Upper lobe of left lung (tissue), 6 donors: ENCODE data around the gene HOXD13. TPM values are rescaled to one million over a fixed set of nuclear protein-coding genes. Genes with fewer than 3 reads are reported as not detected.

Source experiments
- ATAC-seq, 2 donors: fragments of 200-7000 bp; cut with Tn5 transposase; one replicate each; pipeline ENCODE4 v1.9.1; 2022; ENCODE audit warnings: mild to moderate bottlenecking in 2 of 2, moderate library complexity in 2 of 2; ENCODE audit not compliant: low FRiP score in 2 of 2
- DNase-seq, 2 donors: peaks; one replicate each; pipeline ENCODE4 v3.0.0-alpha.2; 2019 to 2020
- H3K27ac ChIP-seq, 4 donors: fragments of 200-600 bp; sonication (generic); one replicate each; pipeline ENCODE4 v1.5.1; 2016 to 2019
- H3K27me3 ChIP-seq, 4 donors: fragments of 200-600 bp; sonication (generic); one replicate each; pipeline ENCODE4 v1.5.1; 2017 to 2019
- H3K36me3 ChIP-seq, 4 donors: fragments of 200-600 bp; sonication (generic); one replicate each; pipeline ENCODE4 v1.5.1; 2016 to 2019
- H3K4me1 ChIP-seq, 4 donors: fragments of 200-600 bp; sonication (generic); one replicate each; pipeline ENCODE4 v1.5.1; 2018 to 2019
- H3K4me3 ChIP-seq, 4 donors: fragments of 200-600 bp; sonication (generic); one replicate each; pipeline ENCODE4 v1.5.1; 2017 to 2019; ENCODE audit warnings: mild to moderate bottlenecking in 2 of 4, moderate library complexity in 1 of 4
- H3K9me3 ChIP-seq, 4 donors: fragments of 200-600 bp; sonication (generic); one replicate each; pipeline ENCODE4 v1.5.1; 2018 to 2019
- EP300 ChIP-seq, 4 donors: sonication (generic); formaldehyde crosslinking; IDR thresholded peaks; one replicate each; pipeline ENCODE4 v1.5.1; 2017; ENCODE audit warnings: antibody characterized with exemption in 4 of 4, control low read depth in 2 of 4
- POLR2A ChIP-seq, 4 donors: fragments of 450-650 bp; IDR thresholded peaks; one replicate each; pipeline ENCODE4 v1.5.1; 2016 to 2017; ENCODE audit warnings: antibody characterized with exemption in 4 of 4, mild to moderate bottlenecking in 2 of 4
- POLR2AphosphoS5 ChIP-seq, 2 donors: sonication (generic); formaldehyde crosslinking; IDR thresholded peaks; one replicate each; pipeline ENCODE4 v1.5.1; 2017; ENCODE audit warnings: antibody characterized with exemption in 2 of 2
- WGBS, 2 donors: methylation state at CpG; one replicate each; pipeline ENCODE4 v1.1.5; 2017 to 2018; 5-methylcytosine and 5-hydroxymethylcytosine counted together
- total RNA-seq, 6 donors: library from RNA; depleted of rRNA in 4 of 6; stranded (reverse); fragments of >200 nt in 4 of 6; gene quantifications; one replicate each; pipeline versions ENCODE4 v1.1.0 to v1.2.1, GENCODE V29; 2016 to 2021
- TF ChIP-seq, protein P1 (sequence below), 6 experiments: fragments of 450-650 bp in 4 of 6; fragments of 200-600 bp in 2 of 6; sonication (generic) in 2 of 6; IDR thresholded peaks; one replicate each; pipeline ENCODE4 v1.5.1; 2016 to 2019; ENCODE audit warnings: antibody characterized with exemption in 6 of 6
- donor health status: DM: no; HTN: no; CAD: no; lungs with moderate emphysema.
- donor health status: DM: no; HTN: yes; CAD: no; lungs with severe emphysema.

The HOXD13 gene
- total RNA-seq, 6 donors from 2014 or later: not detected

DNA sequence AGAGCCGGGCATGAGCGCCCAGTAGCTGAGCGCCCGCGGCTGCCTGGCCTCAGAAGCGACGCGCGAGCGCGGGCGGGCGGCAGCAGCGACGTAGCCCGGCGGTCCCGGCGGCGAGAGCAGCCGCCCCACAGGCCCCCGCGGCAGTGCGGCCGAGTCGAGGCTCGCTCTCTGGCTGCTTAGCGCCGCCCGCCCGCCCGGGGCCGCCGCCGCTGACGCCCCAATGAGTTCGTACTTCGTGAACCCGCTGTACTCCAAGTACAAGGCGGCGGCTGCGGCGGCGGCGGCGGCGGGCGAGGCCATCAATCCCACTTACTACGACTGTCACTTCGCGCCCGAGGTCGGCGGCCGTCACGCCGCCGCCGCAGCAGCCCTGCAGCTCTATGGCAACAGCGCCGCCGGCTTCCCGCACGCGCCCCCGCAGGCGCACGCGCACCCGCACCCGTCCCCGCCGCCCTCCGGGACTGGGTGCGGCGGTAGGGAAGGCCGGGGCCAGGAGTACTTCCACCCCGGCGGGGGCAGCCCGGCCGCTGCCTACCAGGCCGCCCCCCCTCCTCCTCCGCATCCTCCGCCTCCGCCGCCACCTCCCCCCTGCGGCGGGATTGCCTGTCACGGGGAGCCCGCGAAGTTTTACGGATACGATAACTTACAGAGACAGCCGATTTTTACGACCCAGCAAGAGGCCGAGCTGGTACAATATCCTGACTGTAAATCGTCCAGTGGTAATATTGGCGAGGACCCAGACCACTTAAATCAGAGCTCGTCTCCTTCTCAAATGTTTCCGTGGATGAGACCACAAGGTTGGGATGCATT is 37.8 kb downstream of the HOXD13 start:
- Histone ChIP-seq H3K9me3 (no peaks in the 10 kb centered on the region), H3K4me1 (peaks cover 20 to 33% (median 21%) of the 10 kb centered on the region in 4 donors), H3K27me3 (peaks cover 0 to 78% (median 39%) of the 10 kb centered on the region in 4 donors), H3K27ac (no peak overlapping the region), H3K36me3 (no peaks in the 10 kb centered on the region), H3K4me3 (peak overlapping the region in 3 of 4 donors; percentile 22 to 42 (median 42))
- peak in 1 of 2 donors; percentile 90 for DNase-seq
- ATAC-seq: peak in 1 of 2 donors; percentile 73
- TF ChIP-seq POLR2A (IDR thresholded peaks at IDR 0.05) (no peak), EP300 (IDR thresholded peaks at IDR 0.05) (no peak), POLR2AphosphoS5 (IDR thresholded peaks at IDR 0.05) (no peak)
- TF ChIP-seq, protein P1, sequence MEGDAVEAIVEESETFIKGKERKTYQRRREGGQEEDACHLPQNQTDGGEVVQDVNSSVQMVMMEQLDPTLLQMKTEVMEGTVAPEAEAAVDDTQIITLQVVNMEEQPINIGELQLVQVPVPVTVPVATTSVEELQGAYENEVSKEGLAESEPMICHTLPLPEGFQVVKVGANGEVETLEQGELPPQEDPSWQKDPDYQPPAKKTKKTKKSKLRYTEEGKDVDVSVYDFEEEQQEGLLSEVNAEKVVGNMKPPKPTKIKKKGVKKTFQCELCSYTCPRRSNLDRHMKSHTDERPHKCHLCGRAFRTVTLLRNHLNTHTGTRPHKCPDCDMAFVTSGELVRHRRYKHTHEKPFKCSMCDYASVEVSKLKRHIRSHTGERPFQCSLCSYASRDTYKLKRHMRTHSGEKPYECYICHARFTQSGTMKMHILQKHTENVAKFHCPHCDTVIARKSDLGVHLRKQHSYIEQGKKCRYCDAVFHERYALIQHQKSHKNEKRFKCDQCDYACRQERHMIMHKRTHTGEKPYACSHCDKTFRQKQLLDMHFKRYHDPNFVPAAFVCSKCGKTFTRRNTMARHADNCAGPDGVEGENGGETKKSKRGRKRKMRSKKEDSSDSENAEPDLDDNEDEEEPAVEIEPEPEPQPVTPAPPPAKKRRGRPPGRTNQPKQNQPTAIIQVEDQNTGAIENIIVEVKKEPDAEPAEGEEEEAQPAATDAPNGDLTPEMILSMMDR (IDR thresholded peaks at IDR 0.05): no peak
- WGBS, 2 donors: 3 to 11% methylated on average over 9 to 25 of the region's 100 CpGs

DNA sequence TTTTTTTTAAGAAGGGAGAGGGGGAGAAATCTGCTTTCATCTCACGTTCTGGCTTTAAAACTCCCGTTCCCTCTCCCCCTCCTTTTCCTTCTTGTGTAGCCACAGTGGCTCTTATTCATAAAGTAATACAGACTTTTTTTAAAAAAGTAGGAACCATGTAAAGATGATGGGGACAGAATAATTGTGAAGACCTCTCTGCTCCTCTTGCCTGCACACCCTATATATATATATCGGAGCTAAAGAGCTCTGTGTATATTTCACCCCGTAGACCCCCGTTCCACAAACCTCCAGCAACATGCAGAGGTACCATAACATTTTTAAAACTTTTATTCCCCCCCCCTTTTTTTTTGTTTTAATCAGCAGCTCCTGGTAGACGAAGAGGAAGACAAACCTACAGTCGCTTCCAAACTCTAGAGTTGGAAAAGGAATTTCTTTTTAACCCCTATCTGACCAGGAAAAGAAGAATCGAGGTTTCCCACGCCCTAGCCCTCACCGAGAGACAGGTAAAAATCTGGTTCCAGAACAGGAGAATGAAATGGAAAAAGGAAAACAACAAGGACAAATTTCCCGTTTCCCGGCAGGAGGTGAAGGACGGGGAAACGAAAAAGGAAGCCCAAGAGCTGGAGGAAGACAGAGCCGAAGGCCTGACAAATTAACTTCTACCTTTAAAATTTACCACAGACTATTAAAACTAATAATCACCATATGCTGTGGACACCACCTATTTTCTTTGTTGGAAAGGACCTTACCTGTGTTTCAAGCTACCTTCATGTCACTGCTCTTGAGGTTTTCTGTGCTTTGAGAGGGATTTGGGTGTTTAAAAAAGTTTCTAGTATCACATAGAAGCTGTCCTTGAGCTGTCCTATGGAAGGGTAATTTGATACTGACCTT is 38.7 kb downstream of the HOXD13 start:
- Histone ChIP-seq H3K9me3 (no peaks in the 10 kb centered on the region), H3K4me3 (no peak overlapping the region), H3K27me3 (peaks cover 0 to 81% (median 40%) of the 10 kb centered on the region in 4 donors), H3K4me1 (peaks cover 24 to 39% (median 25%) of the 10 kb centered on the region in 4 donors), H3K27ac (no peak overlapping the region), H3K36me3 (no peaks in the 10 kb centered on the region)
- DNase-seq: no peak
- ATAC-seq: no peak
- TF ChIP-seq EP300 (IDR thresholded peaks at IDR 0.05) (no peak), POLR2AphosphoS5 (IDR thresholded peaks at IDR 0.05) (no peak), POLR2A (IDR thresholded peaks at IDR 0.05) (no peak)
- TF ChIP-seq, protein P1 (IDR thresholded peaks at IDR 0.05): no peak
- WGBS, 2 donors: 14 to 16% methylated on average over 15 of the region's 15 CpGs

DNA sequence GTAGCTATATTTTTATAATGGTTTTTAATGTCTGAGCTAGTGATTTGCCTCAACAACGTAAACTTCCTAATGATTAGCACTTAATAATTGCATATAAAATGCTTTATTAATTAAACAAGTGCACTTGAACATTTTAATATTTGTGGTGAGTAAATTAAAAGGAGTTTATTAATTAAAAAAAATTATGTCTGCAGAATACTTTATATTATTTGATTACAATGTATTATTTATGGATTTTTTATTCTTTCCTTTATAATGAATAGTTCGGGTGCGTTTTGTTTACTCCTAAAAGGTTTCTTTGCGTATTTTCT is 39.3 kb downstream of the HOXD13 start:
- Histone ChIP-seq H3K9me3 (no peaks in the 10 kb centered on the region), H3K36me3 (no peaks in the 10 kb centered on the region), H3K4me3 (peak overlapping the region in 1 of 4 donors; percentile 29), H3K27me3 (peaks cover 0 to 87% (median 45%) of the 10 kb centered on the region in 4 donors), H3K27ac (no peak overlapping the region), H3K4me1 (peaks cover 30 to 45% (median 31%) of the 10 kb centered on the region in 4 donors)
- ATAC-seq: no peak
- WGBS, 2 donors: 13 to 19% methylated on average over 4 of the region's 4 CpGs
- TF ChIP-seq EP300 (IDR thresholded peaks at IDR 0.05): no peak
- no peak for TF ChIP-seq POLR2A (IDR thresholded peaks at IDR 0.05)
- TF ChIP-seq POLR2AphosphoS5 (IDR thresholded peaks at IDR 0.05): no peak
- TF ChIP-seq, protein P1 (IDR thresholded peaks at IDR 0.05): no peak
- DNase-seq: no peak

DNA sequence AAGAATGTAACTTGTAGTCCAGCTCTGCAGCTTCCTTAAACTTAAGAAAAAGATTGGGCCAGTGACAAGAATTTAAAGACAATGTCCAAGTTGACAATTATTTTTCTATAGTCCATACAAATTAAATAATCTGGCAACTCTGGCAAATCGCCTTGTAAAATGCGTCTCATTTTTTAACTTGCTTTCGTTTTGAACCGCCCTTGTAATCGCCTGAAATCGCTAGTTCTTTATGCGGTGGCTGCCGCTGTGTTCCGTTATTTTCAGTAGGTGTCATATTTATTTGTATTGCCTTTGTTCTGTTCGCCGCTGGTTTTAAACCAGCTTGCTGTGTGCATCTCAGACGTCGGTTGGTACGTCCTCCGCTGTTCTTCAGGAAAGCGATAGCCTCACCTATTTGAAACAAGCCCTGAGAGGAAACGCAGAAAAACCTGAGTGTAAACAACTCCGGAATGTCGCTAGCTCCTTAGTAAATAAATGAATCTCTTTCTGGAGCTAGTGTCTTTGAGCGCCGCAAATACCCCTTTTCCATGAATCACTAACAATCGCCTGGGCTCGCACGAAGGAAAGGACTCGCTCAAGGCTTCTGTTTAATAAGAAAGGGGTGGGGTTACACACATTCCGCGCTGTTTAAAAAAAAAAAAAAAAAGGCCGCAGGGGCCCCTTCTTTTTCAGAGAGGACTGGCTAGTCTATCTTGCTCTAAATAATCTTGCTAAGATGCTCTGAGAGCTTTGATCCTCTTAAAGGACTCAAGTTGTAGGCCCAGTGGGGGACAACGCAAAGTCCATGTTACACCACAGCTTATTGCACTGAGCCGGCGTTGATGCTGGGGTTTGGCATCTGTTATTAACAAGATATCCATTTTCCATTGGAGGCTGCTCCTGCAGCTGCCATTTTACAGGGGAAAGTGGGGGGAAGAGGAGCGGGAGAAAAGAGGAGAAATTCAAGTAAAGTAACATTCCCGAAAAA is 40.0 kb downstream of the HOXD13 start:
- DNase-seq (no peak), ATAC-seq (no peak)
- peak overlapping the region in 1 of 4 donors; percentile 29 for H3K4me3 ChIP-seq
- 11 to 14% methylated on average over 33 of the region's 33 CpGs for WGBS, 2 donors
- H3K9me3 ChIP-seq: no peaks in the 10 kb centered on the region
- H3K27ac ChIP-seq: no peak overlapping the region
- peaks cover 0 to 91% (median 48%) of the 10 kb centered on the region in 4 donors for H3K27me3 ChIP-seq
- TF ChIP-seq EP300 (IDR thresholded peaks at IDR 0.05) (no peak), POLR2A (IDR thresholded peaks at IDR 0.05) (no peak), POLR2AphosphoS5 (IDR thresholded peaks at IDR 0.05) (no peak)
- TF ChIP-seq, protein P1 (IDR thresholded peaks at IDR 0.05): no peak
- H3K4me1 ChIP-seq: peaks cover 30 to 47% (median 32%) of the 10 kb centered on the region in 4 donors
- no peaks in the 10 kb centered on the region for H3K36me3 ChIP-seq
